Vagina (tissue), 2 donors: Measurements from ENCODE around the gene AP1S3.

ENCODE experiments used
- CTCF ChIP-seq, 3 experiments: fragments of 450-650 bp in 2 of 3; fragments of 200-600 bp in 1 of 3; sonication (generic) in 1 of 3; IDR thresholded peaks; one replicate each; pipeline ENCODE4 v1.5.1; 2017 to 2019; ENCODE audit warnings: antibody characterized with exemption in 3 of 3, mild to moderate bottlenecking in 2 of 3, moderate library complexity in 2 of 3
- POLR2A ChIP-seq, 2 donors: fragments of 450-650 bp; IDR thresholded peaks; one replicate each; pipeline ENCODE4 v1.6.1; 2017; ENCODE audit warnings: antibody characterized with exemption in 2 of 2, mild to moderate bottlenecking in 2 of 2, moderate library complexity in 2 of 2
- POLR2AphosphoS5 ChIP-seq, 2 donors: sonication (generic); formaldehyde crosslinking; IDR thresholded peaks; one replicate each; pipeline ENCODE4 v1.9.0; 2017; ENCODE audit warnings: antibody characterized with exemption in 2 of 2, mild to moderate bottlenecking in 2 of 2, low read depth in 1 of 2; ENCODE audit not compliant: insufficient read depth in 1 of 2

GRCh38 chr2:223759569-223760430, 77.6 kb downstream of the AP1S3 start:
- TF ChIP-seq POLR2A (IDR thresholded peaks at IDR 0.05), result no peak
- TF ChIP-seq CTCF (IDR thresholded peaks at IDR 0.05), result no peak
- peak in 1 of 2 donors; percentile 35 for TF ChIP-seq POLR2AphosphoS5 (IDR thresholded peaks at IDR 0.05; ENCODE audit: insufficient read depth in 1 of 2, low read depth in 1 of 2)
